A549 (cell line): ENCODE results near the gene EIF4B. TPM values are rescaled to one million over a fixed set of nuclear protein-coding genes. Genes with fewer than 3 reads are reported as not detected.

Experiments
- ATAC-seq, 2 experiments: fragments of 200-7000 bp in 1 of 2; fragments of >200 bp in 1 of 2; cut with Nextera tagmentation in 1 of 2; cut with Tn5 transposase in 1 of 2; 3 replicates each; pipeline versions ENCODE4 v1.8.0 to v1.9.1; 2018 to 2020; ENCODE audit warnings: mild to moderate bottlenecking in 1 of 2, moderate library complexity in 1 of 2
- CTCF ChIA-PET: fragments of 300-600 bp; sonication (Branson Sonifier 250); formaldehyde crosslinking; extraction: SDS; loops from one replicate; lab custom pipeline; 2021; ENCODE audit warnings: antibody characterized with exemption, inconsistent platforms; lab: Yijun Ruan, JAX
- POLR2A ChIA-PET: fragments of 350-600 bp; formaldehyde crosslinking; extraction: SDS; loops from one replicate; lab custom pipeline; 2021; ENCODE audit warnings: antibody characterized with exemption, inconsistent platforms; lab: Yijun Ruan, JAX
- DNase-seq, 2 experiments: peaks; one replicate each; pipeline versions ENCODE4 v3.0.0 to v3.0.0-alpha.2; 2011 to 2016; ENCODE audit warnings: low read depth in 1 of 2, low spot score in 1 of 2
- FAIRE-seq: peaks from 2 replicates; lab custom pipeline; 2011; peaks lifted over from hg19 to GRCh38; lab: Jason Lieb, UNC
- H3K27ac ChIP-seq, 2 experiments: fragments of >200 bp; sonication (Bioruptor Twin); formaldehyde crosslinking; 3 replicates each; pipeline ENCODE4 v1.5.1; 2016 to 2017
- H3K4me1 ChIP-seq: fragments of >200 bp; sonication (Bioruptor Twin); formaldehyde crosslinking; 3 replicates; pipeline ENCODE4 v1.6.1; 2016
- H3K4me2 ChIP-seq: fragments of >200 bp; sonication (Bioruptor Twin); formaldehyde crosslinking; 3 replicates; pipeline ENCODE4 v1.6.1; 2016
- H3K4me3 ChIP-seq: fragments of >200 bp; sonication (Bioruptor Twin); formaldehyde crosslinking; 3 replicates; pipeline ENCODE4 v1.5.1; 2016
- H3K9me3 ChIP-seq: fragments of >200 bp; sonication (Bioruptor Twin); formaldehyde crosslinking; 3 replicates; pipeline ENCODE4 v1.6.1; 2016
- BHLHE40 ChIP-seq: IDR thresholded peaks from 2 replicates; pipeline ENCODE4 v1.6.1; 2012; ENCODE audit warnings: low read depth, low read length, inconsistent platforms
- CBX8 ChIP-seq: fragments of 200-600 bp; sonication (generic); IDR thresholded peaks from 2 replicates; pipeline ENCODE4 v1.6.1; 2016
- CEBPB ChIP-seq, 2 experiments: fragments of >200 bp in 1 of 2; sonication (Bioruptor Twin) in 1 of 2; formaldehyde crosslinking in 1 of 2; IDR thresholded peaks; 2 replicates each; pipeline ENCODE4 v1.6.1; 2012 to 2016
- CHD2 ChIP-seq: fragments of 150-350 bp; IDR thresholded peaks from 2 replicates; pipeline ENCODE4 v1.6.1; 2014; ENCODE audit warnings: low read length; ENCODE audit not compliant: partially characterized antibody
- CTCF ChIP-seq: fragments of >200 bp; sonication (Bioruptor Twin); formaldehyde crosslinking; IDR thresholded peaks from 3 replicates; pipeline ENCODE4 v1.5.1; 2016
- EHF ChIP-seq: fragments of 250-450 bp; sonication (Bioruptor Pico); IDR thresholded peaks from 2 replicates; pipeline ENCODE4 v1.5.0; 2020; ENCODE audit warnings: mild to moderate bottlenecking
- EHMT2 ChIP-seq: fragments of 200-600 bp; sonication (generic); IDR thresholded peaks from 2 replicates; pipeline ENCODE4 v1.6.1; 2016; ENCODE audit warnings: antibody characterized with exemption, low read depth, mild to moderate bottlenecking, moderate library complexity
- ELK1 ChIP-seq: fragments of 150-350 bp; IDR thresholded peaks from 2 replicates; pipeline ENCODE4 v1.6.1; 2014; ENCODE audit warnings: low read depth, mild to moderate bottlenecking, low read length
- EP300 ChIP-seq, 2 experiments: fragments of >200 bp; sonication (Bioruptor Twin); formaldehyde crosslinking; IDR thresholded peaks; 2 replicates in 1 of 2; 3 replicates in 1 of 2; pipeline ENCODE4 v1.6.1; 2016 to 2017
- ESRRA ChIP-seq: fragments of 150-350 bp; IDR thresholded peaks from 2 replicates; pipeline ENCODE4 v1.6.1; 2014; ENCODE audit warnings: mild to moderate bottlenecking, low read length, borderline replicate concordance
- GATA3 ChIP-seq: IDR thresholded peaks from 2 replicates; pipeline ENCODE4 v1.6.1; 2012; ENCODE audit warnings: borderline replicate concordance
- HEYL ChIP-seq: fragments of 250-450 bp; sonication (Bioruptor Pico); IDR thresholded peaks from 2 replicates; pipeline ENCODE4 v1.8.0; 2021; ENCODE audit warnings: mild to moderate bottlenecking, moderate library complexity
- HOXA7 ChIP-seq: fragments of 250-450 bp; sonication (Bioruptor Pico); IDR thresholded peaks from 2 replicates; pipeline ENCODE4 v1.5.0; 2020; ENCODE audit warnings: mild to moderate bottlenecking, moderate library complexity
- JUN ChIP-seq, 2 experiments: fragments of >200 bp; sonication (Bioruptor Twin); formaldehyde crosslinking; IDR thresholded peaks; 2 replicates in 1 of 2; 3 replicates in 1 of 2; pipeline ENCODE4 v1.6.1; 2016 to 2017
- JUNB ChIP-seq: fragments of >200 bp; sonication (Bioruptor Twin); formaldehyde crosslinking; IDR thresholded peaks from 2 replicates; pipeline ENCODE4 v1.6.1; 2016
- KDM1A ChIP-seq: fragments of 200-600 bp; sonication (generic); IDR thresholded peaks from 2 replicates; pipeline ENCODE4 v1.6.1; 2016; ENCODE audit warnings: low read depth, mild to moderate bottlenecking
- KDM5A ChIP-seq: fragments of 200-600 bp; sonication (generic); IDR thresholded peaks from 2 replicates; pipeline ENCODE4 v1.6.1; 2016; ENCODE audit warnings: antibody characterized with exemption, mild to moderate bottlenecking
- MAX ChIP-seq: IDR thresholded peaks from 2 replicates; pipeline ENCODE4 v1.6.1; 2012
- MAZ ChIP-seq: fragments of 150-350 bp; IDR thresholded peaks from 2 replicates; pipeline ENCODE4 v1.6.1; 2014; ENCODE audit warnings: antibody characterized with exemption, low read depth, low read length, borderline replicate concordance
- NPAS2 ChIP-seq: fragments of 250-450 bp; sonication (Bioruptor Pico); IDR thresholded peaks from 2 replicates; pipeline ENCODE4 v1.8.0; 2022; ENCODE audit warnings: mild to moderate bottlenecking, moderate library complexity, borderline replicate concordance
- PHF8 ChIP-seq: fragments of 200-600 bp; sonication (generic); IDR thresholded peaks from 2 replicates; pipeline ENCODE4 v1.6.1; 2016; ENCODE audit warnings: low read depth, mild to moderate bottlenecking, antibody characterized with exemption, moderate library complexity, borderline replicate concordance
- REST ChIP-seq: fragments of 200-600 bp; sonication (generic); IDR thresholded peaks from 2 replicates; pipeline ENCODE4 v1.6.1; 2016; ENCODE audit warnings: antibody characterized with exemption, mild to moderate bottlenecking, moderate library complexity
- SREBF2 ChIP-seq: fragments of 450-650 bp; IDR thresholded peaks from 2 replicates; pipeline ENCODE4 v1.6.1; 2014; ENCODE audit warnings: mild to moderate bottlenecking, moderate library complexity
- TFCP2L1 ChIP-seq: fragments of 250-450 bp; sonication (Bioruptor Pico); IDR thresholded peaks from 2 replicates; pipeline ENCODE4 v1.5.0; 2021; ENCODE audit warnings: mild to moderate bottlenecking
- USF2 ChIP-seq: fragments of 450-650 bp; IDR thresholded peaks from 2 replicates; pipeline ENCODE4 v1.6.1; 2014; ENCODE audit warnings: antibody characterized with exemption
- ZNF302 ChIP-seq: fragments of 250-450 bp; sonication (Bioruptor Pico); IDR thresholded peaks from 2 replicates; pipeline ENCODE4 v1.9.0; 2021; ENCODE audit warnings: inconsistent platforms, mild to moderate bottlenecking, moderate library complexity
- ZSCAN20 ChIP-seq: fragments of 250-450 bp; sonication (Bioruptor Pico); IDR thresholded peaks from 2 replicates; pipeline ENCODE4 v1.8.0; 2022; ENCODE audit warnings: mild to moderate bottlenecking, moderate library complexity
- WGBS: methylation state at CpG from one replicate; pipeline ENCODE4 v1.1.6; 2017; ENCODE audit errors: missing lambda C conversion rate; 5-methylcytosine and 5-hydroxymethylcytosine counted together
- polyA plus RNA-seq, 4 experiments: library from polyadenylated mRNA; depleted of rRNA in 3 of 4; stranded (reverse); fragments of >200 nt; fragmentation: RNase III in 1 of 4; extraction: RNeasy Plus Mini Kit Qiagen cat#74134 plus additional on column Dnase treatment in 1 of 4; gene quantifications; 2 replicates in 3 of 4; 3 replicates in 1 of 4; pipeline ENCODE4 v1.2.3, GENCODE V29; 2011 to 2017

EIF4B gene
- polyA plus RNA-seq, 2 of the 4 experiments (the other 2 are of a cell fraction) = 377 to 650 TPM

- peaks cover 11% of the 10 kb centered on the region for H3K4me1 ChIP-seq
- no peak overlapping the region for H3K4me2 ChIP-seq
- no peak overlapping the region for H3K4me3 ChIP-seq
- H3K9me3 ChIP-seq = no peaks in the 10 kb centered on the region; the same call in 2 of the 3 replicates
- ATAC-seq (no peak), DNase-seq (no peak), FAIRE-seq (no peak)
- TF ChIP-seq EHMT2 (no peak), ELK1 (no peak), USF2 (no peak), EHF (CRISPR knock-in tag) (no peak), CEBPB (IDR thresholded peaks at IDR 0.05) (no peak), REST (no peak), HEYL (no peak), EP300 (IDR thresholded peaks at IDR 0.05) (no peak), ESRRA (no peak), TFCP2L1 (CRISPR knock-in tag) (no peak), CTCF (no peak), CBX8 (no peak), JUNB (no peak), ZSCAN20 (CRISPR knock-in tag) (no peak), BHLHE40 (no peak), PHF8 (no peak)
- H3K27ac ChIP-seq = no peak overlapping the region
- ChIA-PET POLR2A (interaction anchor here (1.6 kb wide), 1 partner anchor 11 kb away, joined by 7 read pairs; the partner anchor contains the start of gene SPRYD3), CTCF (interaction anchor here (0.9 to 38.0 kb wide), 3 partner anchors 9 to 107 kb away, joined by 3 to 1424 read pairs (median 10); partner anchors contain the start of genes SPRYD3 and TNS2)
- WGBS = 72% methylated on average over 6 of the region's 6 CpGs
Measured at GRCh38 chr12:53090105-53090504, 83.8 kb downstream of the EIF4B start.

- H3K4me2 ChIP-seq = no peak overlapping the region
- TF ChIP-seq CHD2 (no peak), JUN (IDR thresholded peaks at IDR 0.05) (no peak), TFCP2L1 (CRISPR knock-in tag) (no peak), ZNF302 (CRISPR knock-in tag) (no peak), KDM5A (no peak), NPAS2 (CRISPR knock-in tag) (no peak), GATA3 (no peak), SREBF2 (no peak), HEYL (no peak), MAX (no peak), MAZ (no peak), HOXA7 (no peak), KDM1A (no peak), PHF8 (no peak)
- TF ChIP-seq, all 56 proteins: peak for 0
- WGBS = 17% methylated on average over 2 of the region's 2 CpGs
- Histone ChIP-seq H3K4me3 (no peak overlapping the region), H3K27ac (no peak overlapping the region), H3K4me1 (peaks cover 12% of the 10 kb centered on the region), H3K9me3 (no peaks in the 10 kb centered on the region)
- FAIRE-seq (no peak), DNase-seq (no peak), ATAC-seq (0 out of 6 replicates have a peak, but pooled peaks of 1 of the 2 experiments have one; percentile 45)
- CTCF ChIA-PET = interaction anchor here (0.9 to 38.0 kb wide), 3 partner anchors 8 to 107 kb away, joined by 3 to 1424 read pairs (median 10); partner anchors contain the start of genes SPRYD3 and TNS2
- POLR2A ChIA-PET = interaction anchor here (1.6 kb wide), 1 partner anchor 11 kb away, joined by 7 read pairs; the partner anchor contains the start of gene SPRYD3
Measured at GRCh38 chr12:53090554-53090953, 84.3 kb downstream of the EIF4B start.
